K562 (cell line): ENCODE results near the gene NTRK3. TPM values are rescaled to one million over a fixed set of nuclear protein-coding genes. Genes with fewer than 3 reads are reported as not detected.

Experiments
- ATAC-seq: fragments of 200-7000 bp; cut with Tn5 transposase; 3 replicates; pipeline ENCODE4 v1.9.1; 2020; ENCODE audit warnings: moderate library complexity
- BruUV-seq: library from RNA; stranded (reverse); fragments of 400-500 nt; replicated peaks from 2 replicates; lab custom pipeline; 2021; lab: Mats Ljungman, UMichigan
- CTCF ChIA-PET: fragments of 300-600 bp; formaldehyde crosslinking; extraction: SDS; loops from one replicate; lab custom pipeline; 2021; ENCODE audit warnings: low intra/inter-chr PET ratio; lab: Yijun Ruan, JAX
- POLR2A ChIA-PET: fragments of 300-600, 350-650 bp; sonication (Branson Sonifier 250); formaldehyde crosslinking; extraction: SDS; loops from one replicate; lab custom pipeline; 2021; ENCODE audit warnings: antibody characterized with exemption, inconsistent platforms; lab: Yijun Ruan, JAX
- DNase-seq, 4 experiments: peaks; one replicate each; pipeline versions ENCODE4 v3.0.0 to v3.0.0-alpha.2; 2011 to 2018; ENCODE audit warnings: low spot score in 3 of 4, mixed read lengths in 3 of 4; ENCODE audit errors: extremely low read depth in 1 of 4
- FAIRE-seq: peaks from 2 replicates; lab custom pipeline; 2011; peaks lifted over from hg19 to GRCh38; lab: Jason Lieb, UNC
- H2AFZ ChIP-seq: 2 replicates; pipeline ENCODE4 v1.6.0; 2011; ENCODE audit warnings: low read depth, low read length, control low read depth, inconsistent platforms
- H3K27ac ChIP-seq: fragments of 200-600 bp; 3 replicates; pipeline ENCODE4 v1.8.0; 2011; ENCODE audit warnings: low read depth, mild to moderate bottlenecking, control low read depth, inconsistent platforms, low read length, moderate library complexity, mixed read lengths; ENCODE audit errors: extremely low read depth
- H3K27me3 ChIP-seq, 2 experiments: fragments of 300-600 bp in 1 of 2; 2 replicates in 1 of 2; 3 replicates in 1 of 2; pipeline versions ENCODE4 v1.6.0 to v1.8.0; 2011; ENCODE audit warnings: inconsistent platforms in 2 of 2, low read length in 2 of 2, mild to moderate bottlenecking in 1 of 2, mixed read lengths in 1 of 2, moderate library complexity in 1 of 2; ENCODE audit not compliant: control insufficient read depth in 2 of 2, insufficient read depth in 2 of 2
- H3K36me3 ChIP-seq: fragments of 300-600 bp; 3 replicates; pipeline ENCODE4 v1.8.0; 2011; ENCODE audit warnings: mild to moderate bottlenecking, low read length, inconsistent platforms; ENCODE audit not compliant: control insufficient read depth, insufficient read depth
- H3K4me1 ChIP-seq, 2 experiments: fragments of 200-600 bp in 1 of 2; replicated peaks in 1 of 2; 2 replicates in 1 of 2; 3 replicates in 1 of 2; pipeline versions ENCODE4 v1.5.1 to v1.8.0; 2011; ENCODE audit warnings: inconsistent platforms in 2 of 2, low read length in 2 of 2, mild to moderate bottlenecking in 1 of 2, mixed read lengths in 1 of 2, moderate library complexity in 1 of 2; ENCODE audit not compliant: control insufficient read depth in 2 of 2, insufficient read depth in 2 of 2
- H3K4me2 ChIP-seq: 2 replicates; pipeline ENCODE4 v1.6.1; 2011; ENCODE audit warnings: low read length, control low read depth, inconsistent platforms, mixed read lengths; ENCODE audit not compliant: insufficient read depth
- H3K4me3 ChIP-seq: fragments of 200-600 bp; sonication (generic), shearing (Covaris generic); 2 replicates; pipeline ENCODE4 v1.5.1; 2016; ENCODE audit warnings: control low read depth, inconsistent platforms
- H3K79me2 ChIP-seq: fragments of 200-600 bp; 3 replicates; pipeline ENCODE4 v1.8.0; 2011; ENCODE audit warnings: low read length, inconsistent platforms; ENCODE audit not compliant: control insufficient read depth, insufficient read depth
- H3K9ac ChIP-seq, 2 experiments: 2 replicates each; pipeline versions ENCODE4 v1.6.0 to v1.6.1; 2011; ENCODE audit warnings: low read depth in 2 of 2, low read length in 2 of 2, control low read depth in 1 of 2, inconsistent platforms in 1 of 2, mild to moderate bottlenecking in 1 of 2, mixed read lengths in 1 of 2; ENCODE audit not compliant: insufficient read depth in 1 of 2
- H3K9me1 ChIP-seq: one replicate; pipeline ENCODE4 v1.6.0; 2011; ENCODE audit warnings: inconsistent platforms, mild to moderate bottlenecking, low read length, moderate library complexity; ENCODE audit not compliant: control insufficient read depth, insufficient read depth
- H3K9me3 ChIP-seq: replicated peaks from 2 replicates; pipeline ENCODE4 v1.5.1; 2011; ENCODE audit warnings: low read depth, low read length, inconsistent platforms; ENCODE audit not compliant: control insufficient read depth, insufficient read depth
- H4K20me1 ChIP-seq: replicated peaks from 2 replicates; pipeline ENCODE4 v1.6.1; 2011; ENCODE audit warnings: low read length, inconsistent platforms, mixed read lengths; ENCODE audit not compliant: control insufficient read depth, insufficient read depth
- CREB3 ChIP-seq: fragments of 450-650 bp; conservative IDR thresholded peaks from 2 replicates; pipeline ENCODE4 v1.6.1; 2016; ENCODE audit warnings: missing genetic modification characterization, low read depth, mild to moderate bottlenecking, missing compliant biosample characterization, moderate library complexity
- DACH1 ChIP-seq: fragments of 450-650 bp; IDR thresholded peaks from 2 replicates; pipeline ENCODE4 v1.6.1; 2018; ENCODE audit not compliant: partially characterized antibody
- FOXJ2 ChIP-seq: fragments of 200-800 bp; sonication (Bioruptor generic); IDR thresholded peaks from 2 replicates; pipeline ENCODE4 v1.6.1; 2016; ENCODE audit warnings: missing genetic modification characterization, missing compliant biosample characterization
- HDAC8 ChIP-seq: fragments of 450-650 bp; IDR thresholded peaks from 2 replicates; pipeline ENCODE4 v1.6.1; 2016; ENCODE audit warnings: mild to moderate bottlenecking, missing genetic modification characterization, moderate library complexity, missing compliant biosample characterization
- HMG20B ChIP-seq: fragments of 250-450 bp; sonication (Bioruptor Pico); IDR thresholded peaks from 2 replicates; pipeline ENCODE4 v1.5.0; 2021; ENCODE audit warnings: mild to moderate bottlenecking
- MCM3 ChIP-seq: fragments of 450-650 bp; IDR thresholded peaks from 2 replicates; pipeline ENCODE4 v1.6.1; 2016
- NR0B1 ChIP-seq: fragments of 450-650 bp; IDR thresholded peaks from one replicate; pipeline ENCODE4 v1.6.1; 2018; ENCODE audit warnings: mild to moderate bottlenecking, moderate library complexity; ENCODE audit not compliant: partially characterized antibody
- PHF20 ChIP-seq: fragments of 450-650 bp; IDR thresholded peaks from 2 replicates; pipeline ENCODE4 v1.6.1; 2018; ENCODE audit not compliant: partially characterized antibody
- SAFB ChIP-seq: fragments of 200-400 bp; formaldehyde crosslinking; IDR thresholded peaks from 2 replicates; pipeline ENCODE4 v1.6.1; 2017; ENCODE audit warnings: low read depth, low read length, borderline replicate concordance
- SETDB1 ChIP-seq: IDR thresholded peaks from one replicate; pipeline ENCODE4 v1.6.1; 2012; ENCODE audit warnings: low read length, control low read depth, inconsistent platforms
- TAF1 ChIP-seq: IDR thresholded peaks from 2 replicates; pipeline ENCODE4 v1.6.1; 2011; ENCODE audit warnings: mild to moderate bottlenecking, low read length, moderate library complexity; ENCODE audit not compliant: insufficient read depth, control insufficient read depth, severe bottlenecking; ENCODE audit errors: extremely low read depth
- ZFP36 ChIP-seq: fragments of 150-350 bp; IDR thresholded peaks from 2 replicates; pipeline ENCODE4 v1.6.1; 2018; ENCODE audit warnings: low read length, low read depth; ENCODE audit not compliant: partially characterized antibody
- ZNF696 ChIP-seq: fragments of 250-450 bp; sonication (Bioruptor Pico); conservative IDR thresholded peaks from 2 replicates; pipeline ENCODE4 v1.4.0; 2020; ENCODE audit warnings: mild to moderate bottlenecking, moderate library complexity
- WGBS: fragments of 100-300 bp; shearing (Covaris generic); methylation state at CpG from one replicate; pipeline ENCODE4 v1.1.6; 2016; ENCODE audit warnings: low coverage, mixed read lengths; ENCODE audit not compliant: insufficient coverage; ENCODE audit errors: missing lambda C conversion rate; 5-methylcytosine and 5-hydroxymethylcytosine counted together
- in situ Hi-C: fragments of 300-500 bp; cut with MboI; formaldehyde crosslinking; loops from 4 replicates; pipeline ENCODE4 v1.15.0; 2018; ENCODE audit warnings: inconsistent platforms, mixed read lengths
- intact Hi-C: fragments of 100-400 bp; cut with micrococcal nuclease; formaldehyde crosslinking; loops from 2 replicates; pipeline ENCODE4 v1.14.2; 2022
- polyA plus RNA-seq, 8 experiments: library from polyadenylated mRNA; depleted of rRNA in 4 of 8; stranded (reverse) in 5 of 8; unstranded in 3 of 8; fragments of >200 nt; fragmentation: Nextera tagmentation in 2 of 8; fragmentation: Illumina TruSeq in 1 of 8; extraction: Ambion mirVana in 2 of 8; extraction: Trizol in 1 of 8; gene quantifications; 2 replicates each; pipeline versions ENCODE4 v1.2.1 to v1.2.3, GENCODE V29; 2011 to 2014; ENCODE audit warnings: inconsistent platforms in 1 of 8, missing spikeins in 1 of 8
- total RNA-seq, 7 experiments: library from RNA; depleted of rRNA in 6 of 7; stranded (reverse); fragments of >200 nt in 6 of 7; fragmentation: Illumina TruSeq in 2 of 7; extraction: Trizol in 2 of 7; gene quantifications; 2 replicates each; pipeline versions ENCODE4 v1.2.1 to v1.2.3, GENCODE V29; 2011 to 2021; ENCODE audit warnings: low replicate concordance in 1 of 7

The NTRK3 gene
- total and polyA plus RNA-seq, 9 of the 15 experiments (the other 6 are each of a cell fraction or from before 2014, with no cell fraction given), result 0.11 to 0.13 TPM; not detected in 7

- no peak for TF ChIP-seq TAF1
Measured at GRCh38 chr15:88118741-88119140, 137.8 kb downstream of the NTRK3 start (continued).

- BruUV-seq, result no TSS peak
- no peak for ATAC-seq
- intact Hi-C loops (no loop called here), in situ Hi-C loops (no loop called here)
- Histone ChIP-seq H3K4me3 (no peak overlapping the region), H3K9me1 (no peaks in the 10 kb centered on the region), H3K4me2 (no peak overlapping the region), H3K27ac (no peak overlapping the region), H3K79me2 (no peaks in the 10 kb centered on the region), H3K9ac (no peak overlapping the region), H4K20me1 (no peaks in the 10 kb centered on the region), H3K36me3 (no peaks in the 10 kb centered on the region), H3K27me3 (peaks cover 0 to 14% of the 10 kb centered on the region in 2 experiments; a peak in 3 of 5 replicates), H3K9me3 (no peaks in the 10 kb centered on the region), H3K4me1 (no peaks in the 10 kb centered on the region), H2AFZ (no peak overlapping the region)
- DNase-seq, result no peak
- ChIA-PET POLR2A (interaction anchor here (0.6 kb wide), 2 partner anchors 15 to 86 kb away, joined by 3 read pairs; no protein-coding TSS in a partner anchor), CTCF (no interaction called here)
- no peak for FAIRE-seq
- TF ChIP-seq PHF20 (no peak), SAFB (no peak), NR0B1 (no peak), MCM3 (no peak), DACH1 (no peak), FOXJ2 (tag) (no peak), ZFP36 (no peak), HDAC8 (tag) (no peak), CREB3 (no peak), ZNF696 (CRISPR knock-in tag) (no peak), SETDB1 (no peak), HMG20B (no peak)
- WGBS, result 0% methylated on average over 6 of the region's 6 CpGs
Measured at GRCh38 chr15:88118035-88118434, 138.5 kb downstream of the NTRK3 start.
